HG03064 (cell line): ENCODE data around the gene PRKAG2.

Source experiments
- ATAC-seq: cut with Tn5 transposase; IDR thresholded peaks from one replicate; pipeline ENCODE4 v1.9.1; 2021; ENCODE audit warnings: low read depth; ENCODE audit not compliant: unreplicated experiment

The PRKAG2 gene

DNA sequence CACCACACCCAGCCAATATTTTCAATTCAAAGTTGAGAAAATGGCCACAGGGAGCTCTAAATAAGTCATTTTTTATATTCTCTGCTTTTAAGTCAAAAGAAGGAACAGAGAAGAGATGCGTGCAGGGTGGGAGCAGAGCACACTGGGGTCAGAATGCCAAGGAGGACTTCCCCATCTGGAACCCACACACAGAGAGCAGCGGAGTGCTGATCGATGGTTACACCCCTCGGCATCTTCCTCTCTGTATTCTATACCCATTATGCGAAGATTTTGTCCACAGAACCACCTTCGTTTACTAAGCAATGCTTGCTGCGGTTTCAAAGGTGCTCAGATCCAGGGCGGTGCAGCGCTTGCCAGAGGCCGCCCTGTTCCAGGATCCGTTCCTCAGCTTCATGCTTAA is 265.9 kb downstream of the PRKAG2 start:
- ATAC-seq, result no peak

DNA sequence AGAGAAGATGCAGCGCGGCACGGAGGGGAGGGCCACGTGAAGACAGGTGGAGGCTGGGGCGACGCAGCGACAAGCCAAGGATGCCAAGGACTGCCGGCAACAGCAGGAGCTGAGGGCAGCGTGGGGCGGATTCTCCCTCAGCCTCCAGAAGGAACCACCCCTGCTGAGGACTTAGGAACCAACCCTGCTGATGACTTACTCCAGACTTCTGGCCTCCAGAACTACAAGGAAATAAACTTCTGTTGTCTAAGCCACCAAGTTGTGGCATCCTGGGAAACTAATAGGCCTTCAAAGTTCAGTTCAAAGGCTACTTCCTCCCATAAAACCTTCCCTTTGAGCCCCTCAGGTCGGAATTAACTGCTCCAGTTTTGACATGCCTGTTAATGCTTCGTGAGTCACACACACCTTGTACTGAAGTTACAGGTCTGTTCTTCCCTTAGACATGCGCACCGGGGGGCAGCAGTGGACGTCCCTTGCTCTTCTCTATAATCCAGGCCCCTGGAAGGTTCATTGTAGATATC is 268.8 kb downstream of the PRKAG2 start:
- ATAC-seq, result no peak

DNA sequence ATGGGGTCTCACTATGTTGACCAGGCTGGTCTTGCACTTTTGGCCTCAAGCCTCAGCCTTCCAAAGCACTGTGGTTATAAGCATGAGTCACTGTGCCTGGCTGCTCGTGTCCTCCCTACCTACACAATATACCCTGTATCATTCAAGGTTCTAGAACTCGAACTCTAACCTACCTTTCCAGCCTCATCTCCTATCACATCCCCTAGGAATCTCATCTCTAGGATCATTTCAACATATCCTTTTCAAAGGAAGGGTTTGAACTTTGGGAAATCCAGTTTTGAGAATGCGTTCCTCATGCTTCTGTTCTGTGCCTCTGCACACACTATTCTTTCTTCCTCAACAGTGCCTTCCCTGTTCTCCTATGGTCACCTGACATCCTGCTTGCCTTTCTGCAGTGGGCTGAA is 269.4 kb downstream of the PRKAG2 start:
- no peak for ATAC-seq

DNA sequence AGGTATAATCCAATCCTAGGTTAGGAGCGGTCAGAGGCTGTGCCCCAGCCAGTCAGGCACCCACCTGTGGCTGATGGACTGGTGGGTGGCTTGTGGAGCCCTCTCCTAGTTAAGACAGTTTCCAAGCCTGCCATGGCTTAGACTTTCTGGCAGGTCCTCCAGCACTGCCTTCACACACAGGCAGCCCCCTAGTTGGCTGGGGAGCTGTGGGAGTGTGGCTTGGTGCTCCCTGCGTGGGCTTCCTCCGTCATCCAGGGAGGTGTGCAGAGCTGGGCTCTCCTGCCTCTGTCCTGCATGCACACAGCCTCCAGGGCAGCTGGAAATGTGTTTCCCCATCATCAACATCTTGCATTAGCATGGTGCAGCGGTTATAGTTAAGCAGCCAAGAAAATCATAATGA is 273.0 kb downstream of the PRKAG2 start:
- no peak for ATAC-seq

DNA sequence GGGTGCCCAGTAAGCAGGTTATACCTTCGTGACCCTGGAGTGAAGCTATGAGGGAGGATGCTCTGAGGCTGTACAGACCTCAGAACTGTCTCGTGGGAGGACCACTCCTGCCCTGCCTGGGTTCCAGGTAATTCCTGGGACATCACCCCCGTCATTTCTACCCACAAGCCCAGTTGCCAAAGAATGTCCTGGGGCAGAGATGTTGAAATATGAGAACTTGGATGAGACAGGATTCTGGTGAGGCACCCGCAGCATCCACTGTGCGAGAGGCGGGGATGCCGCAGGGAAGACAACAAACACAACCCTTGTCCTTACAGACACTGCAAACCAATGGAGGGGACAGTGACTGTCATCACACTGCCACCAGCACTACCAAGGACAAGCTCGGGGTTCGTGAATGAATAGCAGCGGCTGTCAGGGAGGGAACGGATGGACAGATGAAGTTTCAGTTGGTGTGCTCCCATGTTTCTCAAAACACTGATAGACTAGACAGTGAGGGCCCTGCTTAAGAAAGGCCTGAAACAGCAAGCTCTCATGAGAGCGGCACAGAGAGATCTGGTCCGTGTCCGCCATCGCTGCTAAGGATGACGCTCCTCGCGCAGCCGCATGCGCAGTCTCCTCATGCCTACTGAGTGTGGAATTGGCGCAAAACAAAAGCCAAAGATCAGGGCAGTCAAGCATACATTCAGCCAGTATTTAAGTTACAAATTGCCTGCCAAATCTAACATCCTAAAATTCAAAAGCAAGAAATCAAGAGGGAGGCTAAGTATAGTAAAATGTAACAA is 275.2 kb downstream of the PRKAG2 start:
- ATAC-seq, result no peak

DNA sequence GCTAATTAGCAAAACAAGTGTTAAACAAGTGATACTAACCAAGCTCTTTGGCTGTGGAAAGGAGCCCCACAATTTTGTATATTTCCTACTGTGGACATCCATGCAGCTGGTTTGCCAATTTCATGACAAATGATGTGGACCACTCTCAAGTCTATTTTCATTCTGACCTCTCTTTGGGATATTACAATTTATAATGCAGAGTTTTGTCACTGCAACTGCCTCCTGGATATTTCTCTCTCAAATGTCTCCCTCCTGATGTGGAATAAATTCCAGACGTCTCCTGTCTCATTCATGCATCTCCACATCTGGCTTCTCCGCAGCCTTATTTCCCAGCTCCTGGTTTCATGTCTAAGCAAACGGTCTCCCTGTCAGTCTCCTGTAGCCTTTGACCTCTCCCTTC is 276.6 kb downstream of the PRKAG2 start:
- no peak for ATAC-seq

DNA sequence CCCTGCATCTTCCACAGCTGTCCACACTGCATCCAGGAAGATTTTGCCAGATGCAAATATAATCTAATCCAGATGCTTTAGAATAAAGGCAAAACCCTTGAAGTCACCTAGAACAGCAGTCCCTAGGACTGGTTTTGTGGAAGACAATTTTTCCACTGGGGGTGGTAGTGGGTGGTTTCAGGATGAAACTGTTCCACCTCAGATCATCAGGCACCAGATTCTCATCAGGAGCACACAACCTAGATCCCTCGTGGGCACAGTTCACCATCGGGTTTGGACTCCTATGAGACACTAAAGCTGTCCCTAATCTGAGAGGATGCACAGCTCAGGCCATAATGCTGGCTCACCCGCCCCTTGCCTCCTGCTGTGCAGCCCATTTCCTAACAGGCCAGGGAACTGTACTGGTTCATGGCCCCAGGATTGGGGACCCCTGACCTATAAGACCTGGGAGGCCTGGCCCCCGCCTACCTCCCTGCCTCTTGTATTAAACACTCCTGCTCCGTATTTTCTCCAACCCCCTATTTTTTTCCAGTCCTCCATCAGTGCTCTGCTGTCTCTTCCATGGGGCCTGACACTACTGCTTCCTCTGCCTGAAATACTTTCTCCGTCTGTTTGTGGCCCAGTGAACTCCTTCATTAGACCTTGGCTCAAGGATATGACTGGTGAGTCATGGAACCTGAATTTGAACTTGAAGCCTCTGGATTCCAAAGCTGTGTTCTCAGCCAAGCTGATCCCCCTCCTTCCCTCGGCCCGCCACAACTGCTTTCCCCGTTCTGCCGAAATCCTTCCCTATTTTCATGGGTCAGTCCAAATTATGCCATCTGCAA is 277.3 kb downstream of the PRKAG2 start:
- no peak for ATAC-seq

DNA sequence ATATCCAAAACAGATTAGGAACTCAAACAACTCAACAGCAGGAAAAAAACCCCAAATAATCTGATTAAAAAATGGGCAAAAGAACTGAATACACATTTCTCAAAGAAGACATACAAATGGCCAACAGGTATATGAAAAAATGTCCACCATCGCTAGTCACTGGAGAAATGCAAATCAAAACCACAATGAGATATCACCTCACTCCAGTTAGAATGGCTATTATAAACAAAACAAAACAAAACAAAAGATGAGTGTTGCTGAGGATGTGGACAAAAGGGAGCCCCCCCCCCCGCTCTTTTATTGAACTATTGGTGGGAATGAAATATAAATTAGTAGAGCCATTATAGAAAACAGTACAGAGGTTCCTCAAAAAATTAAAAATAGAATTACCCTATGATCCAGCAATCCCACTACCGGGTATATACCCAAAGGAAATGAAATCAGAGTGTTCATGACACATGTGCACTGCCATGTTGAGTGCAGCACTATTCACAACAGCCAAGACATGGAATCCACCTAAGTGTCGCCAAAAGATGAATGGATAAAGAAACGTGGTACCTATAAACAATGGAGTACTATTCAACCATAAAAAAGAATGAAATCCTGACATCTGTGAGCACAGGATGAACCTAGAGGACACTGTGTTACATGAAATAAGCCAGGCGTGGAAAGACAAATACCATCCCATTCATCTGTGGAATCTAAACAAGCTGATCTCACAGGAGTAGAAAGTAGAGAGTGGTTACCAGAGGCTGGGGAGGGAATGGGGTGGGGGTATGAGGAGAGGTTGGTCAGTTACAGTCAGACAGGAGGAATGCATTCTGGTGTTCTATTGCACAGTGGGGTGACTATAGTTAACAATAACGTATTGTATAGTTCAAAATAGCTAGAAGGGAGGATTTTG is 279.1 kb downstream of the PRKAG2 start:
- ATAC-seq, result no peak

DNA sequence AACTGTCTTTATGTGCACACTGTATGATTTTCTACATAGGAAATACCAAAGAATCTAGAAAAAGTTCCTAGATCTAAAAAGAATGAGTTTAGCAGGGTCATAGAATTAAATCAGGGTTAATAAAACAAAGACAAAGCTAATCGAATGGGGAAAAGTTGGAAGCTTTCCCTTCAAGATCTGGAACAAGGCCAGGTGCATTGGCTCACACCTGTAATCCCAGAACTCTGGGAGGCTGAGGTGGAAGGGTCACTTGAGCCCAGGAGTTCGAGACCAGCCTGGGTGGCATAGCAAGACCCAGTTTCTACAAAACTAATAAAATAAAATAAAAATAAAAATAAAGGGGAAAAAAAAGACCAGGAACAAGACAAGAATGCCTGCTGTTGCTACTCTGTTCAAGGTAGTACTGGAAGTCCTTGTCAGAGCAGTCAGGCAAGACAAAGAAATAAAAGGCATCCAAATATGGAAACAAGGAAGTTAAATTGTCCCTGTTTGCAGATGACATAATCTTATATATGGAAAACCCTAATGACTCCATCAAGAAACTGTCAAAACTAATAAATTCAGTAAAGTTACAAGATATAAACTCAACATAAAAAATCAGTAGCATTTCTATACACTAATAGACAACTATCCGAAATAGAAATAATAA is 281.1 kb downstream of the PRKAG2 start:
- ATAC-seq, result no peak

DNA sequence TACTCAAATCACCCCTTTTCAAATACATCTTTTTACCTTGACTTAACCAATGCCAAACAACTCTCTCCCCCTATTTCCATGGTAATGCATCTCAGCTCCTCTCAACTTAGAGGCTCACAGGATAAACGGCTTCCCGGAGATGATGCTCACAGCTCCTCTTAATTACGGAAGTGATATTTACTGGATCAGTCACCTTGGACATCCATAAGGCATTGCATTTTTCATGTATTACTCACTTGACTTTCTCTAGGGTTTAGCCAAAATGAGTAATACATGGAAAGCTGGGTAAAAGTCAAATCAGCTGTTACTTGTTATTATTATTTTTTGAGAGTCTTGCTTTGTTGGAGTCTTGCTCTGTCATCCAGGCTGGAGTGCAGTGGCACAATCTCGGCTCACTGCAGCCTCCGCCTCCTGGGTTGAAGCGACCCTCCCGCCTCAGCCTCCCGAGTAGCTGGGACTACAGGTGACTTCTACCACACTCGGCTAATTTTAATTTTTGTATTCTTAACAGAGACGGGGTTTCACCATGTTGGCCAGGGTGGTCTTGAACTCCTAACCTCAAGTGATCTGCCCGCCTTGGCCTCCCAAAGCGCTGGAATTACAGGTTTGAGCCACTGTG is 283.9 kb downstream of the PRKAG2 start:
- ATAC-seq, result no peak

DNA sequence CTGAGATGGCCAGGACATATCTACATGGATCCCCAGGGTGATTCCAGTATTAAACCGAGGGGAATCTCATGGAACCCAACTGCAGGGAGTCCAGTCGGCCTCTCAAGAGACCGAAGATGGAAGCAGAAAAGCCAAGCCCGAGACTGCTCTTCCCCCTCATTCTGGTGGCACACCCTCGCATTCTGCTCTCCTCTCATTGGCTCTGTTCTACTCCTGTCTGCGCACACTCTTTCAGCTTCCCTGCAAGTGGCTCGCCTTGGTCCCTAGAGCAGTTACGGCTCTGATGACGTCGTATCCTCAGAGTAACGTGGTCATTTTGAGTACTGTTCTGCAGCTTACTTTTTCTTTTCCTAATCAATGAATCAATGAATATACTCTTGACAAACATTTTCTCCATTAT is 284.6 kb downstream of the PRKAG2 start:
- ATAC-seq, result no peak

DNA sequence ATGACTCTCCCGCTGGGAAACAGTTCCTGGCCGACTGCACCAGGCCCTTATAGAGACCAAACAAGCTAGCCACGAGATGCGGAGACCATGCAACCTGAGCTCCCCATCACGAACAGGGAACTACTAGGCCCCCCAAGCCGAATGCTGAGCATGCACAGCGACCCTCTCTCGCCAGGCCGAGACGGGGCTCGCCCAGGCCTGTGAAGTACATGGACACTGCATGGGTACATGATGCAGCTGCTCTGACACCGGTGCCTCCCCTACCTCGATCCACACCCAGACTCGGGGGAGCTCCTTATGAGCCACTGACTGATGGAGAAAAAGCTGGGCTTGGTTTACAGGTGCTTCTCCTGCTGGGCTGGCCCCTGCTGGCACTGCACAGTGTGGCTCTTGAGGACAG is 285.0 kb downstream of the PRKAG2 start:
- no peak for ATAC-seq

DNA sequence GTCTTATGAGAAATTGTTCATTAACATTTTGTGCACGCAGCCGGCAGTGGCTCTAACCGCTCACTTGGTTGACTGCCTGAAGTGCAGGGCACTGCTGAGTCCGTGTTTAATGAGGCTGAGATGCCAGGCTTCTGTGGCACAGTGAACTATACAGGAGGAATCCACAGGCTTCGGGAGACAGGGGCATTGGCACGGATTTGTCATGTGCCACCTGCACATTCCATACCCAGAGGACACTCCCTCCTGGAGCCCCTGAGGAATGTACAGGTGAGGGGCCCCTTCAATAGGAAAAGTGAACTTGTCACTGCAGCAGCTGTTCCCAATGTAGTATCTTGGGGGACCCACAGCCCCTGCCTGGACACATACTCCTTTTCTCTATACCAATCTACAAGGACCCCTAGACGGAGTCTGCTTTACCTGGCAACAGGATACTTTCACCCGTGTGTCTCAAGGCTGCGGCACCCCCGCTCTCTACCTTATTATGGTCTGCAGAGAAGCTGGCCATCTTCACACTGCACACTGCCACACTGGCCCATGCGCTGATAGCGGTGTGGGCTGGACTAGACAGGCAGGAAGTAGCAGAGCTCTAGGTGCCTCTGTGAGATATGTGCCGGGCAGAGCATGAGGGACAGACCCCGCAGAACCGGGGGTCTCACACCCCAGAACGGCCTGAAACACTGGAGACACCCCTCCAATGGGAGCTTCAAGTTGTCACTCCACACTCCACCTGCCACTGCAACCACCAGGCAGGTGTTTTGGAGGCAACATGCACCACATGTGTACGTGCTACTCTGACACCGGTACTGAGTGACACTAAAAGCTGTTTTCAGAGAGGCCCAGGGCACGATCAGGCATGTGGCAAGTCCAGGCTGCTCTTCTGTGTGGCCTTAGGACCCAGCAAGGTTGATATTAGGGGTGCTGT is 285.8 kb downstream of the PRKAG2 start:
- no peak for ATAC-seq

DNA sequence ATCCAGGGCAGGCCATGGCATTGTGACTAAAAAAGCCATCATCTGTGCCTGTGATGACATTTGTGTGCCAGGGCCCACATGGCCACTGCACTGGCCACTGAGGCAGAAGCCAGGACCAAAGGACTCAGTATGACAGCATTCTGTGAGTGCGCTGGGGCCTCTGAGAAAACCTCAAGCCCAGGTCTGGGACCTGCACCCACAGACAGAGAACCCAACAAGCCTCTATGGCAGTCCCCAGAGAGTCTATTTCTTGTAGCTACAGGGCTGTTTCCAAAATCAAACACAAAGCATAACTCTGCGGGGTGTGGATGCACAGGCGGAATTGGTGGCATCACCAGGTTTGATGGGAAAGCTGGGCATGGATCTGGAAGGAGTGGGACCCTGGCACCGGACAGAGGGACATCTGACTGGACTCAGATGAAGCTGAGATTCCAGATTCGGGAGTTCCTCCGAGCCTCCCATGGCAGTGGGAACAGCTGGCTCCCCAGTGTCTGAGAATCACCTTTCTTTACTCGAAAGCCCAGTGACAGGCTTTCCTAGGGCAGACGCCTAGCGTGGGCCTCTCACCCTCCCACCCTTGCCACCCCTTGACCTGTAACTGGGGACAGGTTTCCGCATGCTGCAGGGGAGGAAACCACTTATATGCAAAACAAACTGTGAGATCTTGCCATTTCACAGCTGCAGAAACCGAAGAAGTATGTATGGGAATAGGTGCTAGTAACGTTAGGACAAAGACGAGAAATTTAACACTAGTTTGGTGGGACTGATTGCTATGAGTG is 286.7 kb downstream of the PRKAG2 start:
- ATAC-seq, result no peak

DNA sequence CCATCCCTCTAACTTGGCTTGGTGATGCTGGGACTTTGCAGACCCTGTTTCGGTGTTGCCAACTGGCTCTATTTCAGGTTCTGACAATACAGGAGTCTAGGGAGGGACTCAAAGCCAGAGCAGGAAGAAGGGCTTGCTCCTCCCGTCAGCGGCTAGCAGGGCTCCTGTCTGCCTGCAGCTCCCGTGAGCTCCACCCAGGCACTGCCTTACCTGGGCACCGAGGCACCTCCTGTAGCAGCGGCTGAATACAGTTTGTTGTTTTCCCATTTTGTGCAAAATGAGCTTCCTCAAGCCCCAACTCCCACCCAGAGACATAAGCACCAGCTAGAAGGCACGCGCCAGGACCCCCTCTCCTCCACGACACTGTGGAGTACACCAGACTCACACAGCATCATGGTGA is 287.9 kb downstream of the PRKAG2 start:
- no peak for ATAC-seq

DNA sequence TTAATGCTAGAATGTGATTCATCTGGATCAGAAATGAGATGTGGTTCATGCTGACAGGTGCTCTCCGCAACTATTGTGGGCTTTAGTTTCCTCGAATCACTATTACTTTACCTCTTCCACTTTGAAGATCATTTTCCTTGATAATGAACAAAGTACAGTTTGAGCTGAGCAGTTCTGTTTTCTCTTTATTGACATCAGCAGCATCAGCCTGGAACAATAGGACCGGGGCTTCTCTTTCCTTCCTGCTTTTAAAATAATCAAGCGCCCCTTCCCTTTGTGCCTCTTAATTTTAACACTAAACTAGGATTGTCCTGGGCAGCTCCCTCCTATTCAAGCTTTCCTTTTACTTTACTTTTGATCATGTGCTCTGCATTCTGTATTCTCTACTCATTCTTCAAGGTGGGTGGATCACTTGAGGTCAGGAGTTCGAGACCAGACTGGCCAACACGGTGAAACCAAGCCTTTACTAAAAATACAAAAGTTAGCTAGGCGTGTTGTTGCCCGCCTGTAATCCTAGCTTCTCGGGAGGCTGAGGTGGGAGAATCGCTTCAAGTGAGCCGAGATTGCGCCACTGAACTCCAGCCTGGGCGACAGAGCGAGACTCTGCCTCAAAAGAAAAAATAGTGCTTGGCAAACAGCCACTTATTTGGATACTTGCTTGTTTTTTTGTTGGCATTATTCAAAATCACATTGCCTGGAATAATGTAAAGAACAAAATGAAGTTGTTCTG is 290.2 kb downstream of the PRKAG2 start:
- ATAC-seq, result no peak

DNA sequence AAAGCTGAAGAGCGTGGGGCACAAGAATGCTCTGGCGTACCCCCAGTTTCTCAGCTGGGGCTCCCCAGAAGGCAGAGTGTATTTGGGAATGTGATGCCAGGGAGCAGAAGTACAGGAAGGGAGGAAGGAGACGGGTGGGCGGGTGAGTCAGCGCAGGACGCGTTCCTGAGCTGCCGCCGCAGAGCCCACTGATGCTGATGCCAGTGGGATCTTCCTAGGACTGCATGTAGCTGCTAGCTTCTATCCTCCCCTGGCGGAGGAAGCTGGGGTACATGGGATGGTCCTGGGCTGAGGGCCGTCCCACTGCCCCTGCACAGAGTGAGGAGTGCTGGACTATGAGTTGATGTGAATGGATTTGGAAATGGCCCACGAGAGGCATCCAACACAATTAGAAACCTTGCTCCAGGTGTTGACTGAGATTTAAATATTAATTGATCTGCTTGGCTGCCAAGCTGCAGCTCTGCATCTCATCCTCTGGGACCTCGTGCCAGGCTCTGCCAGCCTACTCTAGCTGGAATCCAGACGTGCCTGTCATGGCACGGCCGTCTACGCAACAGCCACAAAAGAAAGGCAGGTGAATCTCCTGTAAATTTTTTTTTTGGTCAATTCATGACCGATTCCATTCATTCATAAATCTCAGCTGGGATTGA is 291.0 kb downstream of the PRKAG2 start:
- ATAC-seq, result no peak
